HG03432 (cell line): ENCODE results near the gene DZIP1.
"Not testable (repeated sequence)": the region's sequence is repeated elsewhere in the genome, so short reads cannot be mapped to it uniquely, and the experiment has no call there.

Experiments
- ATAC-seq: cut with Tn5 transposase; IDR thresholded peaks from one replicate; pipeline ENCODE4 v1.9.1; 2021; ENCODE audit warnings: mild to moderate bottlenecking, moderate library complexity; ENCODE audit not compliant: unreplicated experiment

Gene DZIP1, protein sequence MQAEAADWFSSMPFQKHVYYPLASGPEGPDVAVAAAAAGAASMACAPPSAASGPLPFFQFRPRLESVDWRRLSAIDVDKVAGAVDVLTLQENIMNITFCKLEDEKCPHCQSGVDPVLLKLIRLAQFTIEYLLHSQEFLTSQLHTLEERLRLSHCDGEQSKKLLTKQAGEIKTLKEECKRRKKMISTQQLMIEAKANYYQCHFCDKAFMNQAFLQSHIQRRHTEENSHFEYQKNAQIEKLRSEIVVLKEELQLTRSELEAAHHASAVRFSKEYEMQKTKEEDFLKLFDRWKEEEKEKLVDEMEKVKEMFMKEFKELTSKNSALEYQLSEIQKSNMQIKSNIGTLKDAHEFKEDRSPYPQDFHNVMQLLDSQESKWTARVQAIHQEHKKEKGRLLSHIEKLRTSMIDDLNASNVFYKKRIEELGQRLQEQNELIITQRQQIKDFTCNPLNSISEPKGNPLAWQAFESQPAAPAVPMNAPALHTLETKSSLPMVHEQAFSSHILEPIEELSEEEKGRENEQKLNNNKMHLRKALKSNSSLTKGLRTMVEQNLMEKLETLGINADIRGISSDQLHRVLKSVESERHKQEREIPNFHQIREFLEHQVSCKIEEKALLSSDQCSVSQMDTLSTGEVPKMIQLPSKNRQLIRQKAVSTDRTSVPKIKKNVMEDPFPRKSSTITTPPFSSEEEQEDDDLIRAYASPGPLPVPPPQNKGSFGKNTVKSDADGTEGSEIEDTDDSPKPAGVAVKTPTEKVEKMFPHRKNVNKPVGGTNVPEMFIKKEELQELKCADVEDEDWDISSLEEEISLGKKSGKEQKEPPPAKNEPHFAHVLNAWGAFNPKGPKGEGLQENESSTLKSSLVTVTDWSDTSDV

GRCh38 chr13:95644601-95645052 lies at the start of gene DZIP1:
Gene DZIP1 (minus strand): TSS chr13:95644706. CDS start chr13:95642029, 2,677 bp downstream.
- peak; percentile 86 for ATAC-seq

GRCh38 chr13:95690986-95691385 lies 46.5 kb upstream of the DZIP1 start:
- ATAC-seq: not testable (repeated sequence)

- no peak for ATAC-seq
These were observed 45.0 kb upstream of the DZIP1 start for GRCh38 chr13:95689582-95689926.

DNA sequence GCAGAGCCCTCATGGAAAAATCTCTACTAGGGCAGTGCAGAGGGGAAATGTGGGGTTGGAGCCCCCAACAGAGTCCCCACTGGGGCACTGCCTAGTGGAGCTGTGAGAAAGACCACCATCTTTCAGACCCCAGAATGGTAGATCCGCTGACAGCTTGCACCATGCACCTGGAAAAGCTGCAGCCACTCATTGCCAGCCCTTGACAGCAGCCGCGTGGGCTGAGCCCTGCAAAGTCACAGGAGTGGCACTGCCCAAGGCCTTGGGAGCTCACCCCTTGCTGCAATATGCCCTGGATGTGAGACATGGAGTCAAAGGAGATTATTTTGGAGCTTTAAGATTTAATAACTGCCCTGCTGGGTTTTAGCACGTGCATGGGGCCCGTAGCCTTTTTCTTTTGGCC lies 40.5 kb upstream of the DZIP1 start:
- ATAC-seq: not testable (repeated sequence)

- ATAC-seq: no peak
These were observed 39.9 kb upstream of the DZIP1 start for GRCh38 chr13:95684418-95684817.

DNA sequence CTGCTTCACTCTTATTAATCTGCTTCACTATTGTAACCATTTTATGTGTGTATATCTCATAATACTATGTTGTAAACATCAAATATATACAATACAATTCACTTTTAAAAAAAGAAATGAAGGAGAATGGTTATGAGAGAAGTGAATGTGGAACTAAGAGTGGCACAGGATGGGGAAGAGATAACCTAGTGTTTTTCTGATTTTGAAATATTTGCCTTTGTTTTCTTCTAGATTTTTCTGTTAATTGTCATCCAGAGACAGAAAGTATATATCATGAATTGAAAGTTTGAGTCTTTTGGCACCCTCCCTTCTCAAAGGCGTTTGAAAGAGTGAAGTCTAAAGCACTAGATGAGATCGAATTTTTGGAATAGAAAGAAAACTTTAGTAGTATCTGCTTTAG lies 35.2 kb upstream of the DZIP1 start:
- ATAC-seq: no peak

GRCh38 chr13:95678967-95679366 lies 34.5 kb upstream of the DZIP1 start:
- ATAC-seq: no peak

DNA sequence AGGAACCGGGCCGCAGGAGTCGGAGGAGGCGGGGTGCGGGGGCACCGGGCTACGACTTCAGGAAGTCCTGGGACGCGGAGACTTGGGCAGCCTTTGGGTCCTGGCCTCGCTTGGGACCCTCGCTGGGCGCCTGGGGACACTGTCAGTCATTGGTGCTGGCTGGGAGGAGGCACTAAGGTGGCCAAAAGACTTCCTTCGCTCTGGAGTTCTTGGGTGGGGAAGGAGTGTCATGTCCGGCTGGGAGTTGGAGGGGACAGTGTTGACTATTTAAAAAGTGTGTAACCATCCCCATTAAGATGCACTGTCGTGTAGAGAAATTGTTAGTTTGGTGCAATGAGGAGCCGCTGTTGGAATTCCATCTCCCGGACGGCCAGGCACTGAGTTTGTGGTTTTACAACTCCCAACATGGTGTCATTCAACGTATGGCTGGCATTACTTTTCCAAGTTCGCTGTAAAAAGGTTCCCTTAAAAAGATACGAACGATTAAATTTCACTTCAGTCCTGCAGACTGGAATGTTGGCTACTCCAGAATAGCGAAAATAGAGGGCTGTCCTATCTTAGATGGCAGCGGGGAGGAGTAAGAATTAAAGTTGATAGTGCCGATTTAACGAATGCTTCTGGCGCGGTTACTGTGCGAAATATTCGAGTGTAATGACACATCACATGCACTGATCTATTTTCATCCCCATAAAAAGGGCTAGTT lies 33.2 kb upstream of the DZIP1 start:
- ATAC-seq: no peak

- ATAC-seq: peak; percentile 96
These were observed 32.5 kb upstream of the DZIP1 start, which contains the start of gene DNAJC3 for GRCh38 chr13:95676762-95677563. Gene DNAJC3 (plus strand): TSS chr13:95677139. CDS start chr13:95677256, 117 bp downstream.

- peak; percentile 15 for ATAC-seq
These were observed 31.7 kb upstream of the DZIP1 start for GRCh38 chr13:95676105-95676761.

GRCh38 chr13:95671597-95671996 lies 27.1 kb upstream of the DZIP1 start:
- ATAC-seq: no peak

- ATAC-seq: not testable (repeated sequence)
These were observed 22.7 kb upstream of the DZIP1 start for GRCh38 chr13:95667235-95667634.

GRCh38 chr13:95660981-95661581 lies 16.6 kb upstream of the DZIP1 start:
- ATAC-seq: no peak

- no peak for ATAC-seq
These were observed 15.0 kb upstream of the DZIP1 start for GRCh38 chr13:95659500-95659899.

GRCh38 chr13:95656386-95657015 lies 12.0 kb upstream of the DZIP1 start:
- ATAC-seq: no peak

- ATAC-seq: no peak
These were observed 8.3 kb upstream of the DZIP1 start for GRCh38 chr13:95652821-95653220.

GRCh38 chr13:95652244-95652764 lies 7.8 kb upstream of the DZIP1 start:
- ATAC-seq: no peak

DNA sequence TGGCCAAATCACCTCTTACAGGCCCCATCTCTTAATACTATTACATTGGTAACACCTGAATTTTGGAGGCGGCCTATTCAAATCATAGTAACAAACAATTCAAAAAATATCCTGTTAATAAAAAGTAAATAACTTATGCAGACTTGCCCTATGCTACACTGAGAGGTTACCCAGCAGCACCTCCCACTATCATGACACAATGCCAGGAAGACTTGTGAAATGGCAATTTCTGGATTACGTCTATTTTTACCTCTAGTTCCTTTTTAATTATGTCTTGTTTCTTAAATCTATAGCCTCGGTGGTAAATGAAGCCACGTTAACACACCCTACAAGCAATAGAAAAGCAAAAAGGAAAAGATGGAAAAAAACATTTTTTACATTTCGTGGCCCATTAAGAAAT lies 6.2 kb upstream of the DZIP1 start:
- no peak for ATAC-seq

DNA sequence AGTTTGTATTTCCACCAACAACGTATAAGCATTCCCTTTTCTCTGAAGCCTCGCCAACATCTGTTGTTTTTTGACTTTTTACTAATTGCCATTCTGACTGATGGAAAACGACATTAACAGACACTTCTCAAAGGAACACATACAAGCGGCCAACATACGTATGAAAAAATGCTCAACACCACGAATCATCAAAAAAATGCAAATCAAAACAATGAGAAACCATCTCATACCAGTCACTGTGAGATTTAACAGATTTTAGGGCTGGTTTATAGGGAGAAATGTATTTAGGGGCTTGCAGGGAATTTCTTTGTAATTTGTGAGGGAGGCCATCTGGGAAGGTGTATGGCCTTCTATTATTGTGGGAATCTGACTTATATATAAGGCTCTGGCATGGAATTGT lies 2.8 kb upstream of the DZIP1 start:
- no peak for ATAC-seq
